SK-N-SH (cell line): Measurements from ENCODE around the gene TMEM60. TPM values are rescaled to one million over a fixed set of nuclear protein-coding genes. Genes with fewer than 3 reads are reported as not detected.

Experiments
- CTCF ChIA-PET: fragments of 300-600, 350-600 bp; formaldehyde crosslinking; extraction: SDS; loops from one replicate; lab custom pipeline; 2021; lab: Yijun Ruan, JAX
- POLR2A ChIA-PET: fragments of 350-600 bp; sonication (Branson Sonifier 250); formaldehyde crosslinking; extraction: SDS; loops from one replicate; lab custom pipeline; 2020; ENCODE audit warnings: antibody characterized with exemption, inconsistent platforms; lab: Yijun Ruan, JAX
- DNase-seq: peaks from one replicate; pipeline ENCODE4 v3.0.0; 2012
- H2AFZ ChIP-seq: fragments of 200-600 bp; sonication (generic); 2 replicates; pipeline ENCODE4 v1.8.1; 2016; ENCODE audit warnings: antibody characterized with exemption, mild to moderate bottlenecking, low read depth
- H3F3A ChIP-seq: fragments of 200-600 bp; sonication (generic); replicated peaks from 2 replicates; pipeline ENCODE3; 2016; ENCODE audit warnings: antibody characterized with exemption, mild to moderate bottlenecking; ENCODE audit not compliant: insufficient read depth
- H3K27ac ChIP-seq, 2 experiments: fragments of 200-500 bp in 1 of 2; fragments of 200-600 bp in 1 of 2; sonication (Bioruptor generic) in 1 of 2; sonication (generic), shearing (Covaris generic) in 1 of 2; 2 replicates each; pipeline versions ENCODE4 v1.5.1 to v1.6.1; 2014 to 2016; ENCODE audit warnings: low read depth in 2 of 2, inconsistent platforms in 1 of 2, low read length in 1 of 2, mild to moderate bottlenecking in 1 of 2, mixed read lengths in 1 of 2
- H3K27me3 ChIP-seq: fragments of 200-600 bp; sonication (generic), shearing (Covaris generic); 2 replicates; pipeline ENCODE4 v1.6.1; 2016; ENCODE audit warnings: mixed run types; ENCODE audit not compliant: insufficient read depth
- H3K36me3 ChIP-seq, 2 experiments: fragments of 200-500 bp in 1 of 2; fragments of 200-600 bp in 1 of 2; sonication (Bioruptor generic) in 1 of 2; sonication (generic) in 1 of 2; replicated peaks in 1 of 2; 2 replicates each; pipeline versions ENCODE3 to v1.5.1; 2014 to 2016; ENCODE audit warnings: low read length in 1 of 2, mild to moderate bottlenecking in 1 of 2; ENCODE audit not compliant: insufficient read depth in 2 of 2, control insufficient read depth in 1 of 2
- H3K4me1 ChIP-seq, 2 experiments: fragments of 200-500 bp in 1 of 2; fragments of 200-600 bp in 1 of 2; sonication (Bioruptor generic) in 1 of 2; sonication (generic), shearing (Covaris generic) in 1 of 2; 2 replicates each; pipeline versions ENCODE4 v1.5.1 to v1.6.1; 2014 to 2016; ENCODE audit warnings: low read depth in 1 of 2, low read length in 1 of 2, mixed run types in 1 of 2; ENCODE audit not compliant: insufficient read depth in 2 of 2, control insufficient read depth in 1 of 2
- H3K4me2 ChIP-seq: fragments of 200-600 bp; sonication (generic), shearing (Covaris generic); 2 replicates; pipeline ENCODE4 v1.6.1; 2017; ENCODE audit warnings: mixed run types
- H3K4me3 ChIP-seq, 2 experiments: fragments of 200-500 bp in 1 of 2; fragments of 200-600 bp in 1 of 2; sonication (Bioruptor generic) in 1 of 2; sonication (generic), shearing (Covaris generic) in 1 of 2; 2 replicates each; pipeline versions ENCODE4 v1.5.1 to v1.8.1; 2014 to 2016; ENCODE audit warnings: low read depth in 2 of 2, inconsistent platforms in 1 of 2, low read length in 1 of 2, mild to moderate bottlenecking in 1 of 2, mixed read lengths in 1 of 2, moderate library complexity in 1 of 2
- H3K79me2 ChIP-seq: fragments of 200-600 bp; sonication (generic); 2 replicates; pipeline ENCODE4 v1.8.1; 2017; ENCODE audit warnings: mild to moderate bottlenecking; ENCODE audit not compliant: insufficient read depth
- H3K9ac ChIP-seq: fragments of 200-600 bp; sonication (generic); 2 replicates; pipeline ENCODE4 v1.6.1; 2017; ENCODE audit warnings: mixed run types
- H3K9me2 ChIP-seq: fragments of 200-600 bp; sonication (generic); 2 replicates; pipeline ENCODE4 v1.6.1; 2017; ENCODE audit warnings: mixed run types
- H3K9me3 ChIP-seq: fragments of 200-600 bp; sonication (generic); 2 replicates; pipeline ENCODE4 v1.6.1; 2017; ENCODE audit warnings: mixed run types, mild to moderate bottlenecking, moderate library complexity
- H4K20me1 ChIP-seq: fragments of 200-600 bp; sonication (generic); 2 replicates; pipeline ENCODE4 v1.6.1; 2017; ENCODE audit warnings: mild to moderate bottlenecking, mixed run types; ENCODE audit not compliant: insufficient read depth
- CHD2 ChIP-seq: fragments of 150-350 bp; IDR thresholded peaks from 2 replicates; pipeline ENCODE4 v1.6.1; 2018; ENCODE audit warnings: low read length; ENCODE audit not compliant: partially characterized antibody
- ELF1 ChIP-seq: IDR thresholded peaks from 2 replicates; pipeline ENCODE4 v1.4.0; 2012
- EP300 ChIP-seq, 2 experiments: IDR thresholded peaks; 2 replicates each; pipeline versions ENCODE4 v1.4.0 to v1.6.1; 2012; ENCODE audit warnings: borderline replicate concordance in 1 of 2, low read depth in 1 of 2, low read length in 1 of 2
- FOSL2 ChIP-seq: IDR thresholded peaks from 2 replicates; pipeline ENCODE4 v1.4.0; 2012; ENCODE audit warnings: low read depth, mild to moderate bottlenecking, moderate library complexity, borderline replicate concordance
- FOXJ3 ChIP-seq: sonication (generic); formaldehyde crosslinking; IDR thresholded peaks from 2 replicates; pipeline ENCODE4 v1.5.1; 2020; ENCODE audit warnings: mild to moderate bottlenecking, missing genetic modification reagents
- JUND ChIP-seq: IDR thresholded peaks from 2 replicates; pipeline ENCODE4 v1.4.0; 2012
- MEF2A ChIP-seq: IDR thresholded peaks from 2 replicates; pipeline ENCODE4 v1.4.0; 2012; ENCODE audit warnings: low read depth, borderline replicate concordance
- MXI1 ChIP-seq: IDR thresholded peaks from 2 replicates; pipeline ENCODE4 v1.6.1; 2012; ENCODE audit warnings: mild to moderate bottlenecking, low read depth, low read length, improper control_type of control experiment
- POLR2AphosphoS5 ChIP-seq: IDR thresholded peaks from 2 replicates; pipeline ENCODE4 v1.6.1; 2012; ENCODE audit warnings: low read depth, low read length
- RAD21 ChIP-seq: IDR thresholded peaks from 2 replicates; pipeline ENCODE4 v1.6.1; 2012; ENCODE audit warnings: mild to moderate bottlenecking, low read length
- RCOR1 ChIP-seq: fragments of 150-350 bp; IDR thresholded peaks from 2 replicates; pipeline ENCODE4 v1.6.1; 2017; ENCODE audit warnings: antibody characterized with exemption, low read length
- SMC3 ChIP-seq: IDR thresholded peaks from 2 replicates; pipeline ENCODE4 v1.6.1; 2012; ENCODE audit warnings: low read depth, low read length, improper control_type of control experiment
- TAF1 ChIP-seq: IDR thresholded peaks from 2 replicates; pipeline ENCODE4 v1.6.1; 2012; ENCODE audit warnings: low read depth, mild to moderate bottlenecking, low read length, moderate library complexity, borderline replicate concordance
- TCF12 ChIP-seq: IDR thresholded peaks from 2 replicates; pipeline ENCODE4 v1.4.0; 2012
- USF2 ChIP-seq: fragments of 150-350 bp; IDR thresholded peaks from 2 replicates; pipeline ENCODE4 v1.6.1; 2017; ENCODE audit warnings: antibody characterized with exemption, low read length, low read depth, borderline replicate concordance
- WGBS: methylation state at CpG from one replicate; pipeline ENCODE4 v1.1.6; 2017; ENCODE audit warnings: low lambda C conversion rate; 5-methylcytosine and 5-hydroxymethylcytosine counted together
- polyA plus RNA-seq, 3 experiments: library from polyadenylated mRNA; depleted of rRNA; stranded (reverse); fragments of >200 nt; gene quantifications; 2 replicates each; pipeline ENCODE4 v1.2.3, GENCODE V29; 2012
- TF ChIP-seq, protein P1 (sequence below): IDR thresholded peaks from 2 replicates; pipeline ENCODE4; 2012
- TF ChIP-seq, protein P2 (sequence below): IDR thresholded peaks from 2 replicates; pipeline ENCODE4 v1.6.1; 2012; ENCODE audit warnings: mild to moderate bottlenecking, low read depth, low read length, moderate library complexity

The TMEM60 gene
- polyA plus RNA-seq, 1 of the 3 experiments (the other 2 are of a cell fraction): 24.8 TPM

- Histone ChIP-seq H3K4me3 (no peak overlapping the region), H4K20me1 (no peaks in the 10 kb centered on the region), H3F3A (no peaks in the 10 kb centered on the region), H3K9me2 (no peaks in the 10 kb centered on the region), H3K9ac (no peak overlapping the region), H3K27me3 (no peaks in the 10 kb centered on the region), H3K4me2 (no peak overlapping the region), H2AFZ (no peak overlapping the region), H3K4me1 (peaks cover 4 to 6% of the 10 kb centered on the region in 2 experiments; a peak in 3 of 4 replicates), H3K27ac (no peak overlapping the region), H3K9me3 (no peaks in the 10 kb centered on the region), H3K79me2 (peaks cover 40% of the 10 kb centered on the region), H3K36me3 (no peaks in the 10 kb centered on the region)
- POLR2A ChIA-PET: no interaction called here
- DNase-seq: no peak
- CTCF ChIA-PET: interaction anchor here (1.0 kb wide), 1 partner anchor 18 kb away, joined by 3 read pairs; no protein-coding TSS in a partner anchor
- TF ChIP-seq TAF1 (no peak), RAD21 (no peak), ELF1 (no peak), CHD2 (no peak), FOSL2 (no peak), SMC3 (no peak), TCF12 (no peak), EP300 (IDR thresholded peaks at IDR 0.05; ENCODE audit: borderline replicate concordance in 1 of 2, low read depth in 1 of 2, low read length in 1 of 2) (no peak), MEF2A (no peak), USF2 (no peak), POLR2AphosphoS5 (no peak), FOXJ3 (CRISPR knock-in tag) (no peak), MXI1 (no peak), JUND (no peak), RCOR1 (no peak)
- TF ChIP-seq, protein P1, sequence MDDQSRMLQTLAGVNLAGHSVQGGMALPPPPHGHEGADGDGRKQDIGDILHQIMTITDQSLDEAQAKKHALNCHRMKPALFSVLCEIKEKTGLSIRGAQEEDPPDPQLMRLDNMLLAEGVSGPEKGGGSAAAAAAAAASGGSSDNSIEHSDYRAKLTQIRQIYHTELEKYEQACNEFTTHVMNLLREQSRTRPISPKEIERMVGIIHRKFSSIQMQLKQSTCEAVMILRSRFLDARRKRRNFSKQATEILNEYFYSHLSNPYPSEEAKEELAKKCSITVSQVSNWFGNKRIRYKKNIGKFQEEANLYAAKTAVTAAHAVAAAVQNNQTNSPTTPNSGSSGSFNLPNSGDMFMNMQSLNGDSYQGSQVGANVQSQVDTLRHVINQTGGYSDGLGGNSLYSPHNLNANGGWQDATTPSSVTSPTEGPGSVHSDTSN: no peak
- WGBS: 96% methylated on average over 1 of the region's 1 CpG
Measured at GRCh38 chr7:77831953-77832352, 33.7 kb upstream of the TMEM60 start.

DNA sequence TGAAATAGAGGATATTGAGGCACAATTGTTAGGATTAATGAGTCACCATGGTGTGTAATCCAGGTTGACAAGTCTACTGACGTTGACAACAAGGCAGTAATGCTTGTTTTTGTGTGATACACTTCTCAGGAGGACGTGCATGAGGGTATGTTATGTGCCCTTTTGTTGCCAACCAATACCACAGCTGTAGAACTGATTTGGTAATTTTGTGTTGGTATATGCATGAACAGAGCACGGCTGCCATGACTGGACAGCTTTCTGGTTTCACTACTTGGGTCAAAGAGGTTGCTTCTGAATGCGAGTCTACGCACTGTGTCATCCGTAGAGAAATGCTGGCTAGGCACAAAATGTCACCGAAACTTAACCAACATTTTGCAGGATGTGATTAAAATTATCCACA, 33.2 kb upstream of the TMEM60 start:
- POLR2A ChIA-PET: no interaction called here
- H3K9me3 ChIP-seq: no peaks in the 10 kb centered on the region
- H3K4me3 ChIP-seq: no peak overlapping the region
- DNase-seq: no peak
- TF ChIP-seq, protein P2, sequence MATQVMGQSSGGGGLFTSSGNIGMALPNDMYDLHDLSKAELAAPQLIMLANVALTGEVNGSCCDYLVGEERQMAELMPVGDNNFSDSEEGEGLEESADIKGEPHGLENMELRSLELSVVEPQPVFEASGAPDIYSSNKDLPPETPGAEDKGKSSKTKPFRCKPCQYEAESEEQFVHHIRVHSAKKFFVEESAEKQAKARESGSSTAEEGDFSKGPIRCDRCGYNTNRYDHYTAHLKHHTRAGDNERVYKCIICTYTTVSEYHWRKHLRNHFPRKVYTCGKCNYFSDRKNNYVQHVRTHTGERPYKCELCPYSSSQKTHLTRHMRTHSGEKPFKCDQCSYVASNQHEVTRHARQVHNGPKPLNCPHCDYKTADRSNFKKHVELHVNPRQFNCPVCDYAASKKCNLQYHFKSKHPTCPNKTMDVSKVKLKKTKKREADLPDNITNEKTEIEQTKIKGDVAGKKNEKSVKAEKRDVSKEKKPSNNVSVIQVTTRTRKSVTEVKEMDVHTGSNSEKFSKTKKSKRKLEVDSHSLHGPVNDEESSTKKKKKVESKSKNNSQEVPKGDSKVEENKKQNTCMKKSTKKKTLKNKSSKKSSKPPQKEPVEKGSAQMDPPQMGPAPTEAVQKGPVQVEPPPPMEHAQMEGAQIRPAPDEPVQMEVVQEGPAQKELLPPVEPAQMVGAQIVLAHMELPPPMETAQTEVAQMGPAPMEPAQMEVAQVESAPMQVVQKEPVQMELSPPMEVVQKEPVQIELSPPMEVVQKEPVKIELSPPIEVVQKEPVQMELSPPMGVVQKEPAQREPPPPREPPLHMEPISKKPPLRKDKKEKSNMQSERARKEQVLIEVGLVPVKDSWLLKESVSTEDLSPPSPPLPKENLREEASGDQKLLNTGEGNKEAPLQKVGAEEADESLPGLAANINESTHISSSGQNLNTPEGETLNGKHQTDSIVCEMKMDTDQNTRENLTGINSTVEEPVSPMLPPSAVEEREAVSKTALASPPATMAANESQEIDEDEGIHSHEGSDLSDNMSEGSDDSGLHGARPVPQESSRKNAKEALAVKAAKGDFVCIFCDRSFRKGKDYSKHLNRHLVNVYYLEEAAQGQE: no peak
- no peak for TF ChIP-seq MXI1
- 92% methylated on average over 7 of the region's 7 CpGs for WGBS
- no peaks in the 10 kb centered on the region for H3K27me3 ChIP-seq
- H2AFZ ChIP-seq: no peak overlapping the region
- no peaks in the 10 kb centered on the region for H3K9me2 ChIP-seq
- H3K36me3 ChIP-seq: no peaks in the 10 kb centered on the region
- H4K20me1 ChIP-seq: no peaks in the 10 kb centered on the region
- CTCF ChIA-PET: interaction anchor here (1.0 kb wide), 1 partner anchor 18 kb away, joined by 3 read pairs; no protein-coding TSS in a partner anchor
- H3K9ac ChIP-seq: no peak overlapping the region
- H3K27ac ChIP-seq: no peak overlapping the region
- H3F3A ChIP-seq: no peaks in the 10 kb centered on the region
- H3K4me1 ChIP-seq: peaks cover 4 to 6% of the 10 kb centered on the region in 2 experiments; a peak in 3 of 4 replicates
- peaks cover 39% of the 10 kb centered on the region for H3K79me2 ChIP-seq
- no peak overlapping the region for H3K4me2 ChIP-seq
